Coronary artery (tissue), 2 donors: ENCODE data around the gene SH3D19.
A peak's percentile ranks its signal among the peaks of the same experiment; 100 is the strongest.

Experiments used
- DNase-seq: peaks from one replicate; pipeline ENCODE4 v3.0.0-alpha.2; 2017; ENCODE audit warnings: low spot score
- H3K27ac ChIP-seq, 2 donors: fragments of 200-600 bp; sonication (generic); one replicate each; pipeline ENCODE4 v1.5.1; 2016 to 2019
- H3K4me3 ChIP-seq: fragments of 200-600 bp; sonication (generic); 2 replicates; pipeline ENCODE4 v1.5.1; 2016; ENCODE audit warnings: mild to moderate bottlenecking, moderate library complexity
- CTCF ChIP-seq: fragments of 200-600 bp; sonication (generic); IDR thresholded peaks from one replicate; pipeline ENCODE4 v1.5.1; 2019; ENCODE audit warnings: antibody characterized with exemption

Gene SH3D19

GRCh38 chr4:151169223-151169622, 156.2 kb downstream of the SH3D19 start:
- TF ChIP-seq CTCF, result no peak
- DNase-seq, result peak; percentile 79
- Histone ChIP-seq H3K4me3 (no peak overlapping the region), H3K27ac (peak overlapping the region in 1 of 2 donors; percentile 63)

- Histone ChIP-seq H3K4me3 (no peak overlapping the region), H3K27ac (no peak overlapping the region)
- DNase-seq, result no peak
- no peak for TF ChIP-seq CTCF
Measured at GRCh38 chr4:151167561-151167960, 157.8 kb downstream of the SH3D19 start.

GRCh38 chr4:151166636-151167035, 158.8 kb downstream of the SH3D19 start:
- peak overlapping the region in 1 of 2 donors; percentile 4 for H3K27ac ChIP-seq
- no peak for DNase-seq
- no peak overlapping the region for H3K4me3 ChIP-seq
- no peak for TF ChIP-seq CTCF

- no peak overlapping the region for H3K4me3 ChIP-seq
- no peak for TF ChIP-seq CTCF
- H3K27ac ChIP-seq, result peak overlapping the region in 1 of 2 donors; percentile 57
- no peak for DNase-seq
Measured at GRCh38 chr4:151165205-151166000, 160.0 kb downstream of the SH3D19 start.

- no peak for TF ChIP-seq CTCF
- Histone ChIP-seq H3K27ac (no peak overlapping the region), H3K4me3 (no peak overlapping the region)
- DNase-seq, result no peak
Measured at GRCh38 chr4:151163855-151164254, 161.6 kb downstream of the SH3D19 start.

GRCh38 chr4:151158979-151159378, 166.4 kb downstream of the SH3D19 start:
- no peak for TF ChIP-seq CTCF
- Histone ChIP-seq H3K4me3 (no peak overlapping the region), H3K27ac (no peak overlapping the region)
- no peak for DNase-seq

- TF ChIP-seq CTCF, result no peak
- H3K27ac ChIP-seq, result no peak overlapping the region
- DNase-seq, result no peak
- no peak overlapping the region for H3K4me3 ChIP-seq
Measured at GRCh38 chr4:151157543-151157942, 167.9 kb downstream of the SH3D19 start.
